ENCODE results near the gene KIR3DL2.
"Not testable (repeated sequence)": the region's sequence is repeated elsewhere in the genome, so short reads cannot be mapped to it uniquely, and the experiment has no call there.

DNA sequence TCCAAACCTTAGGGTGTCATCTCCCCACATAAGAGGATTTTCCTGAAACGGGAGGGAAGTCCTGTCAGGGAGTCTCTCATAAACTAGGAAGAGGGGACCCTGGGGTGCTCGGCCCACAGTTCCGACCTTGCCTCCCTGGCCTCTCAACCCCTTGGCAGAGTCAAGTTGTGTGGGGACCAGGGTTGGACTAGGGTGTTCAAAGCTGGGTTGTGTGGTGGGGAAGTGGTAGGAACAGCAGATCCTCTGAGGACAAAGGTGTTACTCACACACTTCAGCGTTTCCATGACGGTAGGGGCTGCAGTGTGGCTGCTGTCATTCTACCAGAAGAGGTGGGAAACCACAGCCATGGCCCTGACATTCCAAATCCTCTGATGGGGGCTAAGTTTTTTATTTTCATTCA is 15.1 kb upstream of the KIR3DL2 start:
- TF ChIP-seq, protein P1, sequence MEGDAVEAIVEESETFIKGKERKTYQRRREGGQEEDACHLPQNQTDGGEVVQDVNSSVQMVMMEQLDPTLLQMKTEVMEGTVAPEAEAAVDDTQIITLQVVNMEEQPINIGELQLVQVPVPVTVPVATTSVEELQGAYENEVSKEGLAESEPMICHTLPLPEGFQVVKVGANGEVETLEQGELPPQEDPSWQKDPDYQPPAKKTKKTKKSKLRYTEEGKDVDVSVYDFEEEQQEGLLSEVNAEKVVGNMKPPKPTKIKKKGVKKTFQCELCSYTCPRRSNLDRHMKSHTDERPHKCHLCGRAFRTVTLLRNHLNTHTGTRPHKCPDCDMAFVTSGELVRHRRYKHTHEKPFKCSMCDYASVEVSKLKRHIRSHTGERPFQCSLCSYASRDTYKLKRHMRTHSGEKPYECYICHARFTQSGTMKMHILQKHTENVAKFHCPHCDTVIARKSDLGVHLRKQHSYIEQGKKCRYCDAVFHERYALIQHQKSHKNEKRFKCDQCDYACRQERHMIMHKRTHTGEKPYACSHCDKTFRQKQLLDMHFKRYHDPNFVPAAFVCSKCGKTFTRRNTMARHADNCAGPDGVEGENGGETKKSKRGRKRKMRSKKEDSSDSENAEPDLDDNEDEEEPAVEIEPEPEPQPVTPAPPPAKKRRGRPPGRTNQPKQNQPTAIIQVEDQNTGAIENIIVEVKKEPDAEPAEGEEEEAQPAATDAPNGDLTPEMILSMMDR (IDR thresholded peaks at IDR 0.05) = not testable (repeated sequence)
- not testable (repeated sequence) for TF ChIP-seq POLR2A (IDR thresholded peaks at IDR 0.05)

Data from breast epithelium (tissue), 3 donors.